ENCODE results near the gene CSNK1E. TPM values are rescaled to one million over a fixed set of nuclear protein-coding genes. Genes with fewer than 3 reads are reported as not detected.
A peak's percentile ranks its signal among the peaks of the same experiment; 100 is the strongest.

The CSNK1E gene
- total and polyA plus RNA-seq, 4 donors = 37.4 to 167 (median 152) TPM

- peak overlapping the region; percentile 38 to 79 for H3K27ac ChIP-seq (ENCODE audit: low read depth in 1 of 2, low read length in 2 of 2)
- H3K4me1 ChIP-seq (ENCODE audit: control insufficient read depth in 1 of 2, insufficient read depth in 2 of 2, low read length in 2 of 2) = peaks cover 0 to 8% of the 10 kb centered on the region in 2 donors
- intact Hi-C loops (cut with DNase I) = loop anchor here in 1 of 2 donors (5.0 kb wide), 2 partner anchors 55 to 190 kb away; partner anchors contain the start of gene MAFF
- H3K27me3 ChIP-seq (ENCODE audit: control insufficient read depth in 1 of 2, insufficient read depth in 2 of 2, low read length in 1 of 2) = no peaks in the 10 kb centered on the region
- ATAC-seq (ENCODE audit: low FRiP score) = peak; percentile 60
- no peak overlapping the region for H3K4me3 ChIP-seq (ENCODE audit: low read length in 2 of 2)
- H3K36me3 ChIP-seq (ENCODE audit: control insufficient read depth in 1 of 2, insufficient read depth in 2 of 2, low read length in 1 of 2) = no peaks in the 10 kb centered on the region
- no peak for DNase-seq
- H3K9me3 ChIP-seq (ENCODE audit: control insufficient read depth, low read length) = no peaks in the 10 kb centered on the region
- WGBS, 2 donors = 4 to 7% methylated on average over 14 of the region's 14 CpGs
These were observed 60.1 kb downstream of the CSNK1E start for GRCh38 chr22:38257181-38257580.

- ATAC-seq (ENCODE audit: low FRiP score) = no peak
- H3K36me3 ChIP-seq (ENCODE audit: control insufficient read depth in 1 of 2, insufficient read depth in 2 of 2, low read length in 1 of 2) = no peaks in the 10 kb centered on the region
- WGBS, 2 donors = 87 to 95% methylated on average over 2 of the region's 2 CpGs
- H3K9me3 ChIP-seq (ENCODE audit: control insufficient read depth, low read length) = no peaks in the 10 kb centered on the region
- H3K4me1 ChIP-seq (ENCODE audit: control insufficient read depth in 1 of 2, insufficient read depth in 2 of 2, low read length in 2 of 2) = peaks cover 0 to 5% of the 10 kb centered on the region in 2 donors
- no peak overlapping the region for H3K4me3 ChIP-seq (ENCODE audit: low read length in 2 of 2)
- intact Hi-C loops (cut with DNase I) = loop anchor here in 1 of 2 donors (5.0 kb wide), 2 partner anchors 53 to 188 kb away; partner anchors contain the start of gene MAFF
- peak overlapping the region in 1 of 2 donors; percentile 5 for H3K27ac ChIP-seq (ENCODE audit: low read depth in 1 of 2, low read length in 2 of 2)
- no peak for DNase-seq
- no peaks in the 10 kb centered on the region for H3K27me3 ChIP-seq (ENCODE audit: control insufficient read depth in 1 of 2, insufficient read depth in 2 of 2, low read length in 1 of 2)
These were observed 61.5 kb downstream of the CSNK1E start for GRCh38 chr22:38255697-38256096.

- Histone ChIP-seq H3K27ac (ENCODE audit: low read depth in 1 of 2, low read length in 2 of 2) (no peak overlapping the region), H3K27me3 (ENCODE audit: control insufficient read depth in 1 of 2, insufficient read depth in 2 of 2, low read length in 1 of 2) (no peaks in the 10 kb centered on the region), H3K36me3 (ENCODE audit: control insufficient read depth in 1 of 2, insufficient read depth in 2 of 2, low read length in 1 of 2) (no peaks in the 10 kb centered on the region), H3K9me3 (ENCODE audit: control insufficient read depth, low read length) (no peaks in the 10 kb centered on the region), H3K4me3 (ENCODE audit: low read length in 2 of 2) (no peak overlapping the region), H3K4me1 (ENCODE audit: control insufficient read depth in 1 of 2, insufficient read depth in 2 of 2, low read length in 2 of 2) (peaks cover 0 to 2% of the 10 kb centered on the region in 2 donors)
- no peak for ATAC-seq (ENCODE audit: low FRiP score)
- DNase-seq = no peak
- intact Hi-C loops (cut with DNase I) = no loop called here
- WGBS, 2 donors = 80 to 82% methylated on average over 7 of the region's 7 CpGs
These were observed 65.9 kb downstream of the CSNK1E start for GRCh38 chr22:38251341-38251692.

GRCh38 chr22:38250643-38251340, 66.4 kb downstream of the CSNK1E start:
- no peak overlapping the region for H3K4me3 ChIP-seq (ENCODE audit: low read length in 2 of 2)
- no peaks in the 10 kb centered on the region for H3K27me3 ChIP-seq (ENCODE audit: control insufficient read depth in 1 of 2, insufficient read depth in 2 of 2, low read length in 1 of 2)
- 41 to 46% methylated on average over 13 of the region's 13 CpGs for WGBS, 2 donors
- intact Hi-C loops (cut with DNase I) = no loop called here
- no peak for DNase-seq
- H3K4me1 ChIP-seq (ENCODE audit: control insufficient read depth in 1 of 2, insufficient read depth in 2 of 2, low read length in 2 of 2) = peaks cover 0 to 5% of the 10 kb centered on the region in 2 donors
- H3K9me3 ChIP-seq (ENCODE audit: control insufficient read depth, low read length) = no peaks in the 10 kb centered on the region
- H3K36me3 ChIP-seq (ENCODE audit: control insufficient read depth in 1 of 2, insufficient read depth in 2 of 2, low read length in 1 of 2) = no peaks in the 10 kb centered on the region
- H3K27ac ChIP-seq (ENCODE audit: low read depth in 1 of 2, low read length in 2 of 2) = no peak overlapping the region
- ATAC-seq (ENCODE audit: low FRiP score) = no peak

- H3K4me3 ChIP-seq (ENCODE audit: low read length in 2 of 2) = no peak overlapping the region
- ATAC-seq (ENCODE audit: low FRiP score) (no peak), DNase-seq (no peak)
- H3K27me3 ChIP-seq (ENCODE audit: control insufficient read depth in 1 of 2, insufficient read depth in 2 of 2, low read length in 1 of 2) = no peaks in the 10 kb centered on the region
- peaks cover 0 to 5% of the 10 kb centered on the region in 2 donors for H3K4me1 ChIP-seq (ENCODE audit: control insufficient read depth in 1 of 2, insufficient read depth in 2 of 2, low read length in 2 of 2)
- H3K36me3 ChIP-seq (ENCODE audit: control insufficient read depth in 1 of 2, insufficient read depth in 2 of 2, low read length in 1 of 2) = no peaks in the 10 kb centered on the region
- no peaks in the 10 kb centered on the region for H3K9me3 ChIP-seq (ENCODE audit: control insufficient read depth, low read length)
- intact Hi-C loops (cut with DNase I) = no loop called here
- WGBS, 2 donors = 75 to 77% methylated on average over 25 of the region's 25 CpGs
- no peak overlapping the region for H3K27ac ChIP-seq (ENCODE audit: low read depth in 1 of 2, low read length in 2 of 2)
These were observed 67.2 kb downstream of the CSNK1E start for GRCh38 chr22:38249803-38250642.

GRCh38 chr22:38249301-38249700, 67.9 kb downstream of the CSNK1E start:
- intact Hi-C loops (cut with DNase I) = no loop called here
- no peak overlapping the region for H3K27ac ChIP-seq (ENCODE audit: low read depth in 1 of 2, low read length in 2 of 2)
- peaks cover 0 to 5% of the 10 kb centered on the region in 2 donors for H3K4me1 ChIP-seq (ENCODE audit: control insufficient read depth in 1 of 2, insufficient read depth in 2 of 2, low read length in 2 of 2)
- DNase-seq (no peak), ATAC-seq (ENCODE audit: low FRiP score) (no peak)
- no peaks in the 10 kb centered on the region for H3K36me3 ChIP-seq (ENCODE audit: control insufficient read depth in 1 of 2, insufficient read depth in 2 of 2, low read length in 1 of 2)
- H3K4me3 ChIP-seq (ENCODE audit: low read length in 2 of 2) = no peak overlapping the region
- H3K9me3 ChIP-seq (ENCODE audit: control insufficient read depth, low read length) = no peaks in the 10 kb centered on the region
- H3K27me3 ChIP-seq (ENCODE audit: control insufficient read depth in 1 of 2, insufficient read depth in 2 of 2, low read length in 1 of 2) = no peaks in the 10 kb centered on the region
- 98 to 99% methylated on average over 3 of the region's 3 CpGs for WGBS, 2 donors

GRCh38 chr22:38248280-38248679, 69.0 kb downstream of the CSNK1E start:
- intact Hi-C loops (cut with DNase I) = no loop called here
- H3K9me3 ChIP-seq (ENCODE audit: control insufficient read depth, low read length) = no peaks in the 10 kb centered on the region
- no peak for DNase-seq
- H3K4me1 ChIP-seq (ENCODE audit: control insufficient read depth in 1 of 2, insufficient read depth in 2 of 2, low read length in 2 of 2) = peaks cover 0 to 5% of the 10 kb centered on the region in 2 donors
- ATAC-seq (ENCODE audit: low FRiP score) = no peak
- H3K27ac ChIP-seq (ENCODE audit: low read depth in 1 of 2, low read length in 2 of 2) = no peak overlapping the region
- WGBS, 2 donors = 97 to 99% methylated on average over 6 of the region's 6 CpGs
- no peaks in the 10 kb centered on the region for H3K27me3 ChIP-seq (ENCODE audit: control insufficient read depth in 1 of 2, insufficient read depth in 2 of 2, low read length in 1 of 2)
- no peak overlapping the region for H3K4me3 ChIP-seq (ENCODE audit: low read length in 2 of 2)
- H3K36me3 ChIP-seq (ENCODE audit: control insufficient read depth in 1 of 2, insufficient read depth in 2 of 2, low read length in 1 of 2) = no peaks in the 10 kb centered on the region

- peak overlapping the region in 1 of 2 donors; percentile 89 for H3K27ac ChIP-seq (ENCODE audit: low read depth in 1 of 2, low read length in 2 of 2)
- no peak for ATAC-seq (ENCODE audit: low FRiP score)
- no peaks in the 10 kb centered on the region for H3K36me3 ChIP-seq (ENCODE audit: control insufficient read depth in 1 of 2, insufficient read depth in 2 of 2, low read length in 1 of 2)
- no peaks in the 10 kb centered on the region for H3K27me3 ChIP-seq (ENCODE audit: control insufficient read depth in 1 of 2, insufficient read depth in 2 of 2, low read length in 1 of 2)
- H3K4me1 ChIP-seq (ENCODE audit: control insufficient read depth in 1 of 2, insufficient read depth in 2 of 2, low read length in 2 of 2) = peaks cover 0 to 5% of the 10 kb centered on the region in 2 donors
- no peaks in the 10 kb centered on the region for H3K9me3 ChIP-seq (ENCODE audit: control insufficient read depth, low read length)
- WGBS, 2 donors = 86 to 89% methylated on average over 12 of the region's 12 CpGs
- H3K4me3 ChIP-seq (ENCODE audit: low read length in 2 of 2) = no peak overlapping the region
- intact Hi-C loops (cut with DNase I) = no loop called here
- DNase-seq = no peak
These were observed 69.5 kb downstream of the CSNK1E start for GRCh38 chr22:38247713-38248112.

Measured in aorta (tissue), 5 donors.